ENCODE results near the gene DCBLD1. TPM values are rescaled to one million over a fixed set of nuclear protein-coding genes. Genes with fewer than 3 reads are reported as not detected.

DCBLD1 gene
- total RNA-seq, 1 donor from 2014 or later = 30.1 TPM

DNA sequence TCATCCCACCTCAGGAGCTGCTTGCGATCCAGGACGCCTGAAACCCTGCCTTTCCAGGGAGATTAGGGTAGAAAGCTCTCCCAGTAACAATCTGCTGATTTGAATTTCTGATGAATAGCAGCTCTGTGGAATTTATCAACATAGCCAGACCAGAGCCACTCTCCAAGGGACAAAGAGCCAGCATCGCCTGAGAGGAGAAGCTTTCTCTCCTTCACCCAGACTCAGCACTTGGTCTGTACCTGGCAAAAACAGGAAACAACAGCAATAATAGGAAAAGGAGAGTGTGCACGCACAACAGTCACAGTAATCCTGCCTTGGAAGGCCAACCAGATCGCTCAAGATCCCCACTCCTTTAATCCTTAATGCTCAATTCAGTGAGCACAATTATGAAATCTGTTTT, 34.5 kb upstream of the DCBLD1 start:
- H3K9me3 Mint-ChIP-seq = no peaks in the 10 kb centered on the region
- H3K4me3 Mint-ChIP-seq = no peak overlapping the region
- H3K27me3 Mint-ChIP-seq (ENCODE audit: low read depth) = no peaks in the 10 kb centered on the region
- H3K36me3 Mint-ChIP-seq = no peaks in the 10 kb centered on the region
- peaks cover 35% of the 10 kb centered on the region for H3K4me1 Mint-ChIP-seq
- TF ChIP-seq, protein P1, sequence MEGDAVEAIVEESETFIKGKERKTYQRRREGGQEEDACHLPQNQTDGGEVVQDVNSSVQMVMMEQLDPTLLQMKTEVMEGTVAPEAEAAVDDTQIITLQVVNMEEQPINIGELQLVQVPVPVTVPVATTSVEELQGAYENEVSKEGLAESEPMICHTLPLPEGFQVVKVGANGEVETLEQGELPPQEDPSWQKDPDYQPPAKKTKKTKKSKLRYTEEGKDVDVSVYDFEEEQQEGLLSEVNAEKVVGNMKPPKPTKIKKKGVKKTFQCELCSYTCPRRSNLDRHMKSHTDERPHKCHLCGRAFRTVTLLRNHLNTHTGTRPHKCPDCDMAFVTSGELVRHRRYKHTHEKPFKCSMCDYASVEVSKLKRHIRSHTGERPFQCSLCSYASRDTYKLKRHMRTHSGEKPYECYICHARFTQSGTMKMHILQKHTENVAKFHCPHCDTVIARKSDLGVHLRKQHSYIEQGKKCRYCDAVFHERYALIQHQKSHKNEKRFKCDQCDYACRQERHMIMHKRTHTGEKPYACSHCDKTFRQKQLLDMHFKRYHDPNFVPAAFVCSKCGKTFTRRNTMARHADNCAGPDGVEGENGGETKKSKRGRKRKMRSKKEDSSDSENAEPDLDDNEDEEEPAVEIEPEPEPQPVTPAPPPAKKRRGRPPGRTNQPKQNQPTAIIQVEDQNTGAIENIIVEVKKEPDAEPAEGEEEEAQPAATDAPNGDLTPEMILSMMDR (IDR thresholded peaks at IDR 0.05; ENCODE audit: unreplicated experiment) = no peak
- no peak for DNase-seq (ENCODE audit: low spot score in 2 of 2, unreplicated experiment in 2 of 2)
- H3K27ac Mint-ChIP-seq = peak overlapping the region; percentile 55

DNA sequence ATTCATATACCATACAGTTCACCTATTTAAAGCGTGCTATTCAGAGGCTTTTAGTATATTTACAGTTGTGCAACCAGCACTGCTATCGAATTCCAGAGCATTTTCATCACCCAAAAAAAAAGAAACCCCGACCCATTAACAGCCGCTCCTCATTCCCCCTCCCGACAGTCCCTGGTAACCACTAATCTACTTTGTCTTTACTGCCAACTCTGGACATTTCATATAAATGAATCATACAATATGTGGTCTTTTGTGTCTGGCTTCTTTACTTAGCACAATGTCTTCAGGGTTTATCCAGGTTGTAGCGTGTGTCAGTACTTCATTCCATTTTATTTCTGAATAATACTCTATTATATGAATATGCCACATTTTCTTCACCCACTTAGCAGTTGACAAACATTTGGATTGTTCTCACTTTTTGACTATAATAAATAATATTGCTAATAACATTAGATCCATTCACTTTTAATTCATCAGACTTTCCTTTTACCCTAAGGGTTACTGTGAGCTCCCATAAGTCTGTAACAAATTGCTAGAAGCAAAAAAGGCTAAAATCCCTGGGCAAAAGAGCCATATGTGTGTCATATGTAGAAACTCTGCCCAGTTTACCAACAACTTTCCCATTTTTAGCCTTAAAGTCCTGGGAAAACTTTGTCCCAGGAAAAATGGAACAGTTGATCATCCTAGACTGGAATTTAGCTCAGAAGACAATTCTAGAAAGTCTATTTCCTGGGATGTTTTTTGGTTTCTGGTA, 33.6 kb upstream of the DCBLD1 start:
- Mint-ChIP-seq H3K36me3 (no peaks in the 10 kb centered on the region), H3K4me1 (peaks cover 35% of the 10 kb centered on the region), H3K9me3 (no peaks in the 10 kb centered on the region), H3K4me3 (no peak overlapping the region), H3K27ac (peak overlapping the region; percentile 39), H3K27me3 (ENCODE audit: low read depth) (no peaks in the 10 kb centered on the region)
- DNase-seq (ENCODE audit: low spot score in 2 of 2, unreplicated experiment in 2 of 2) = no peak
- TF ChIP-seq, protein P1 (IDR thresholded peaks at IDR 0.05; ENCODE audit: unreplicated experiment) = no peak

DNA sequence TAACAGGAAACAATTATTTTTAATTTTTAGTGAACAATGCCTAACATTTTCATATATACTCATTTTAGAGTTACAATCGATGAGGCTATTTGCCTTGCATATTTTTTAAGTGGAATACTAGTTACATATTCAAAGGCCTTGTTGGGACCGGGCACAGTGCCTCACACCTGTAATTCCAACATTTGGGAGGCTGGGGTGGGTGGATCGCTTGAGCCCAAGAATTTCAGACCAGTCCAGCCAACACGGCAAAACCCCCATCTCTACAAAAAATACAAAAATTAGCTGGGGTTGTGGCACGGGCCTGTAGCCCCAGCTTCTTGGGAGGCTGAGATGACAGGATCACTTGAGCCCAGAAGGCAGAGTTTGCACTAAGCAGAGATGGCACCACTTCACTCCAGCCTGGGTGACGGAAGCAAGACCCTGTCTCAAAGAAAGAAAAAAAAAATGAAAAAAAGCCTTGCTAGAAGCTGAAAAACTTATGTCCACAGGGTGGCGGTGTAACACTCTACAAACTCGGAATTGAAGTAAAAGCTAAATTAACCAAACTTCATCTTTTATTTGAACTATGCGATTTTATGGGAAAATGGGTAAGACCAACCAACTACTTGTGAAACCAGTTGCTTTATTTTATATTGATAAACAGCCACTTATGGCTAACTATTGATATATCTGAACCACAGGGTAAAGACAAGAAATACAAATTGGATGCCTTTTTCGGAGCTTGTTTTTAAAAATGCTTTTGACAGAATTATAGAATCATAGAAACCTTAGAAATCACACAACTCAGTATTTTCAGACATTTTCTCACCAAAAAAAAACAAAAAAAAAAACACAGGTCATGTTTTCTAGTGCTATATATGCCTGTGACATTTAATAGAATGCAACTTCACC, 32.7 kb upstream of the DCBLD1 start:
- H3K9me3 Mint-ChIP-seq = no peaks in the 10 kb centered on the region
- TF ChIP-seq, protein P1 (IDR thresholded peaks at IDR 0.05; ENCODE audit: unreplicated experiment) = peak; percentile 90
- peak overlapping the region; percentile 76 for H3K27ac Mint-ChIP-seq
- peak; percentile 25 to 69 for DNase-seq (ENCODE audit: low spot score in 2 of 2, unreplicated experiment in 2 of 2)
- peaks cover 35% of the 10 kb centered on the region for H3K4me1 Mint-ChIP-seq
- peak overlapping the region; percentile 33 for H3K4me3 Mint-ChIP-seq
- H3K36me3 Mint-ChIP-seq = no peaks in the 10 kb centered on the region
- H3K27me3 Mint-ChIP-seq (ENCODE audit: low read depth) = no peaks in the 10 kb centered on the region

DNA sequence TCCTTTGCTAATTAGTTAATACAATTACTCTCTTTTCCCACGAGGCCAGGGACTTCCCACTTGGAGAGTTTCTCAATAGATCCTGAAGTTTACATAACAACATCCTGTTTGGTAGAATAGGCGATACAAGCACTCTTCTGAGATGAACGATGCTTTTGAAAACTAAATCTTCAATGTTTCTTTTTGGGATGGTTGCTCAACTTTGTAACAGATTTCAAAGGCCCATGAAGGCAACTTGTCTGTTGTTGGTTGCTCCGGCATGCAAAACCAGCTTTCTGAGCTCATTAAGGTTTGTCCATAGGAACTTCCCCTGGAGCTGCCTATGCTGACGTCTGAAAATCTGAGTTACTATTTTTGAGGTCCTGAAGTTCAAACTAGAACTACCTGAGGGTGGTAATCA, 30.8 kb upstream of the DCBLD1 start:
- no peaks in the 10 kb centered on the region for H3K9me3 Mint-ChIP-seq
- no peaks in the 10 kb centered on the region for H3K36me3 Mint-ChIP-seq
- no peaks in the 10 kb centered on the region for H3K27me3 Mint-ChIP-seq (ENCODE audit: low read depth)
- H3K4me1 Mint-ChIP-seq = peaks cover 35% of the 10 kb centered on the region
- TF ChIP-seq, protein P1 (IDR thresholded peaks at IDR 0.05; ENCODE audit: unreplicated experiment) = no peak
- H3K4me3 Mint-ChIP-seq = no peak overlapping the region
- no peak overlapping the region for H3K27ac Mint-ChIP-seq
- no peak for DNase-seq (ENCODE audit: low spot score in 2 of 2, unreplicated experiment in 2 of 2)

DNA sequence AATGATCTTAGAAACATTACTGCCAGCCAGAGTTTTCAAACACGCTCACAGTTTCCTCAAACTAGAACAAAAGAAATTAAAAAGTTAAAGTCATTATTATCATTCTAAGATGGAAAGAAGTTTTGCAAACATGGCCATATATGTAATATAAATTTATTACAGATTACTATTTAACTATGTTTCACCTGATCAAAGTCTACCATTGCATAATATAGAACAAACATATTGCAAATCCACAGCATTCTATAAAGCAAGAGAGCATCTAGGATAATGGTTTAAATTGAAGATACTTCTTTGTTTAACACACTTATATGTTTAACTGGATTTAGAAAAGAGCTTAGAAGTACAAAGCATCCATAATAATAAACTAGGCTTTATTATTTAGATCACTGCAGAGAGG, 26.2 kb upstream of the DCBLD1 start:
- TF ChIP-seq, protein P1 (IDR thresholded peaks at IDR 0.05; ENCODE audit: unreplicated experiment) = no peak
- Mint-ChIP-seq H3K27ac (no peak overlapping the region), H3K9me3 (no peaks in the 10 kb centered on the region), H3K36me3 (no peaks in the 10 kb centered on the region), H3K4me1 (peaks cover 6% of the 10 kb centered on the region), H3K4me3 (no peak overlapping the region), H3K27me3 (ENCODE audit: low read depth) (no peaks in the 10 kb centered on the region)
- DNase-seq (ENCODE audit: low spot score in 2 of 2, unreplicated experiment in 2 of 2) = no peak

Data from mesothelial cell of epicardium (in vitro differentiated cells).